NOMO-1 treated with dmso at 0.1 percent for 144 hours (cell line): ENCODE results near the gene DDX28.
"Not testable (repeated sequence)": the region's sequence is repeated elsewhere in the genome, so short reads cannot be mapped to it uniquely, and the experiment has no call there.

Source experiments
- DNase-seq: peaks from one replicate; lab custom pipeline; 2025; ENCODE audit not compliant: unreplicated experiment; lab: John Stamatoyannopoulos, UW

Gene DDX28

GRCh38 chr16:67995423-67995822 lies 27.6 kb downstream of the DDX28 start:
- peak; percentile 36 for DNase-seq

GRCh38 chr16:67994040-67994408 lies 29.0 kb downstream of the DDX28 start:
- DNase-seq, result not testable (repeated sequence)

DNA sequence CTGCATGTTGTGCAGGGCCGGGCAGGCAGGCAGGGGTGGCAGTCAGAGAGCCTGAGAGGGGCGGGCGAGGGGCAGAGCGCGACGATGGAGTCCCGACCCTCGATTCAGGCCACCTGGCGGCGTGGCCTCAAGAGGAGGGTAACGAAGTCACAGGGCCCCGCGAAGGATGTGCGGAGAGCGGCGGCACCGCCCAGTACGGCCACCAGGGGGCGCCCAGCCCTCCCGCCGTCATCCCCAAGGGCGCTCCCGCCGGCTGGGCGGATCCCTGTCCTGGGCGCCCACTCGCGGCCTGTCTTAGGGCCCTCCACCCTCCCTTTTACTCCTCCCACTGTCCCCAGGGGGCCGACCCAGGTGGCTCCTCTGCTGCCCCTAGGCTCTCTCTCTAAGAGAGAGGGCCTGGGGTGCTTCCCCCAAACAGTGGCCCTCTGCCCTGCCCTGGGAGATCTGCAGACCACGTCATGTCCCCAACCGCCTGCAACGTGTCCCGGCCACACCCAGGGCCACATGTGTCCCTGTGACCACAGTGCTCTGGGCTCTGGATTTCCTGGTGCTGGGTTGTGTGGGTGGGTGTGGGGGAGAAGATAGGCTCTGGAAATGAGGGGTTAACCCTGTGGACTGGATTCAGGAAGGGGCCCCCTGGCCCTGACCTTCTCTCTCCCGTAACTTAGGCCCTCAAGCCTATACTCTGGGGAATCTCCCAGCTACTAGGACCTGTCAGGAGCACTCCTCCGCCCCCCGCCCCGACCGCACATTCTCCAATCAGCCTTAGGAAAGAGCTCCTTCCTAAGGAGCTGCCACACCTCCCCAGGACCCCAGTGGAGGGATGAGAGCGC lies 29.6 kb downstream of the DDX28 start:
- DNase-seq, result peak; percentile 74

DNA sequence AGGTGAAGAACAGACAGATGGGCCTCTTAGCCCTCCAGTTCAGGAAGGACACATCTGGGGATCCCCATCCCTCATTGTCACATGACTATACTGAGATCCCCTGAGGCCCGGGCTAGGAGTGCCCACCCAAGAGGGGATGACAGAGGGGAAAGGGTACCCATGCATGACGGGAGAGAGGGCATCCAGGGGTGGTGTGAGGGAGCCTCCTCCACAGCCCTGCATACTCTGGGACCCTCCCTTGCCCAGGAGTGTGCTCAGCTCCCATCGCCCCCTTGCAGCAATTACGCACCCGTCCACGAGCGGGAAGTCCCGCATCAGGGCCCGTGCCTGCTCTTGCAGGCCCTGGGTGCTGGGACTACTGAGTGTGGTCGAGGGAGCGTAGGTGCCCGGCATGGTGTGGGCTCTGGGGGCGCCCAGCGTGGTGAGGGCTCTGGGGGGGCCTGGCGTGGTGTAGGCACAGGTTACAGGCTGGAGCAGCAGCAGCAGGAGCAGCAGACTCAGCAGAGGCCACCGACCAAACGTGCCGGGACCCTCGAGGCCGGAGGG lies 30.3 kb downstream of the DDX28 start:
- no peak for DNase-seq

DNA sequence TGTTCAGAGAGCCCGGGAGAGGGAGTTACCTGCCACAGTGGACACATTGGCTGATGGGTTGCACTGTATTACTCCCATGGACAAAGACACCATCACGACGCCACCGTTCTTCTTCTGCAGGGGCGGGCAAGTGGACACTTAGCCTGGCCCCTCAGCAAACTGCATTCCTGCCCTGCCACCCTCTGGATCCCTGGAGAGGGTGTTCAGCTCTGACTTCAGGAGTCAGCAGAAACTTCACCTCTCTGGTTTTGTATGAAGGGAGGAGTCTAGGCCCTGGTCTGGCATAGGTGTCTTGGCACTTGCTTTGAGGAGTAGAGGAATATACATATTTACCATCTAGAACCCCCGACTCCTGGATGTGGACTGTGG lies 33.0 kb downstream of the DDX28 start:
- DNase-seq, result no peak

DNA sequence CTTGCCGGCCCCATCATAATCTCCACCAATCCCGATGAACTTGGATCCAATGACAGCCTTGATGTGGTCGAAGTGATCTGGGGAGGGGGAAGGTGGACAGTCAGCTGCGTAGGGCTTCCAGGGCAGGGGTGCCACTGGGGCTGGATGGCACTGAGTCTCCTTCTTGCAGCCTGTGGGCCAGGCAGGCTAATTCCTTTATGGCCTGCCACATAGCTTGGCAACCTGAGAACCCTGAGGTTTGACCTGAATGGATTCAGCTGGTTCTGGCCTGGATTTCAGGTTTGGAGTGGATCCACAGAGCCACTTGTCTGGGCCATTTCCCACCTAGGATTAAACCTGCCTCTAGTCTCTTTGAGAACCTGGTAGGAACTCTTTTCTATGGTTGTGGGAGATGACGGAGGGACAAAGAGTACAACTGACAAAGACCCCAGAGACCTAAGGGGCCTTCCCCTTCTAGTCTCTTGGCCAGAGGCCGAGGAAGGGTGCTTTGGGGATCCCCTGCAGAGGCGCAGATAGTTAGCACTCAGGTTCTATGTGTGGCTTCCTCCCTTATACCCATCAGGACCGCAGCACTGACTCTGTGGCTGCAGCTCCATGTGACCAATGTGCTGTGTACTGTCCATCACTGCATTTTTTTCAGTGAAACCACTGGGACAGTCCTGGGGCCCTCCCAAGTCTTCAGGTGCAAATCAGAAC lies 33.6 kb downstream of the DDX28 start:
- DNase-seq, result no peak

DNA sequence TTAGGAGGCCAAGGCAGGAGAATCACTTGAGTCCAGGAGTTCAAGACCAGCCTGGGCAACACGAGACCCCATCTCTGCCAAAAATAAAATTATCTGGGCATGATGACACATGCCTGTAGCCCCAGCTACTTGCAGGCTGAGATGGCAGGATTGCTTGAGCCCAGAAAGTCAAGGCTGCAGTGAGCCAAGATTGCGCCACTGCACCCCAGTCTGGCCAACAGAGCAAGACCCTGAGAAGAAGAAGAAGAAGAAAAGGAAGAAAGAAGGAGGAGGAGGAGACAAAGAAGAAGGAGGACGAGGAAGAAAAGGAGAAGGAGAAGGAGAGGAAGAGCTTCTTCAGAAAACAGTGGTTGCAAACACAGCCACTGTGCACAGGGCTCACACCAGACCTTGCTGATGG lies 34.4 kb downstream of the DDX28 start:
- no peak for DNase-seq

GRCh38 chr16:67987460-67988160 lies 35.4 kb downstream of the DDX28 start:
- DNase-seq, result no peak

DNA sequence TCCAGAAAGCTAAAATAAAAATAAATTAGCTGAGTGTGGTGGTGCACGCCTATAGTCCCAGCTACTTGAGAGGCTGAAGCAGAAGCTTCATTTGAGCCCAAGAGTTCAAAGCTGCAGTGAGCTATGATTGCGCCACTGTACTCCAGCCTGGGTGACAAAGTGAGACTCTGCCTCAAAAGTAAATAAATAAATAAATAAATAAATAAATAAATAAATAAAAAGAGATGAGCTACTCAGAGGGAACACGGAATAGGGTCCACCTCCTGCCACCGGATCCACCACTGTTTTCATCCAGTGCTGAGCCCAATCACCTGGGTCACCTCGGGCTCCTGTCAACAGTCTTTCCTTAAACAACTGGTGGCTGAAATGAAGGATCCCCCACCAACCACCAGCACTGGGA lies 36.1 kb downstream of the DDX28 start:
- no peak for DNase-seq

DNA sequence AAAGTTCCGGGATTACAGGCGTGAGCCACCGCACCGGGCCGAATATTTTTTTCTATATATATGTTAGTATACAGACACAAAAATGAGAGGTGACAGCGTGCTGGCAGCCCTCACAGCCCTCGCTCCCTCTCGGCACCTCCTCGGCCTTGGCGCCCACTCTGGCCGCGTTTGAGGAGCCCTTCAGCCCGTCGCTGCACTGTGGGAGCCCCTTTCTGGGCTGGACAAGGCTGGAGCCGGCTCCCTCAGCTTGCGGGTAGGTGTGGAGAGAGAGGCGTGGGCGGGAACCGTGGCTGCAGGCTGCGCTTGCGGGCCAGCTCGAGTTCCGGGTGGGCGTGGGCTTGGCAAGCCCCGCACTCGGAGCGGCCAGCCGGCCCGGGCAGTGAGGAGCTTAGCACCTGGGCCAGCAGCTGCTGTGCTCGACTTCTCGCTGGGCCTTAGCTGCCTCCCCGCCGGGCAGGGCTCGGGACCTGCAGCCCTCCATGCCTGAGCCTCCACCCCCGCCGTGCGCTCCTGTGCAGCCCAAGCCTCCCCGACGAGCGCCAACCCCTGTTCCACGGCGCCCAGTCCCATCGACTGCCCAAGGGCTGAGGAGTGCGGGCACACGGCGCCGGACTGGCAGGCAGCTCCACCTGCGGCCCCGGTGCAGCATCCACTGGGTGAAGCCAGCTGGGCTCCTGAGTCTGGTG lies 40.9 kb downstream of the DDX28 start:
- DNase-seq, result no peak

DNA sequence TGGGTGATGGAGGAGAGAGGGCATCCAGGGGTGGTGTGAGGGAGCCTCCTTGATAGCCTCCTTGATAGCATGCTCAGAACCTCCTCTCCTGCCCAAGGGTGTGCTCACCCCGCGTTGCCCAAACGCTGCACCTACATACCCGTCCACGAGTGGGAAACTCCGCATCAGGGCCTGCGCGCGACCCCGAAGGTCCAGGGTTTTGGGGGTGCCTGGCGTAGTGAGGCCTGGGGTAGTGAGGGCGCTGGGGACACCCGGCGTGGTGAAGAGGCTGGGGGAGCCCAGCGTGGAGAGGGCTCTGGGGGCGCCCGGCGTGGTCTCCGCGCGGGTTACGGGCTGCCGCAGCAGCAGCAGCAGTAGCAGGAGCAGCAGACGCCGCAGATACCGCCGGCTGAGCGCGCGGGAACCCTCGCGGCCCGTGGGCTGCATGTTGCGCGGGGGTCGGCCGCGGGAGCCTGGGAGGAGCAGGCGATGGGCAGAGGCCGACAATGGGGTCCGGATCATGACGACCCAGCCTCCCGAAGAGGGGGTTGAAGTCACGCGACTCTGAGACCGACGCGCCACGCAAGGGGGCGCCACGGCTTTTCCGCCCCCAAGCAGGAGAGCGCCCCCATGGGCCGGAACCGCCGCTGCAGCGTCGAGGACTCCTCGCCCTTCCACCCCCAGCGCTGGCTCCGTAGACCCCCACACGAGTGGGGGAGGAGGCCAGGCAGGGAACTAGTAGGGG lies 42.9 kb downstream of the DDX28 start, which contains the start of gene DPEP3:
Gene DPEP3, minus strand, starts transcription at position 545 of the 724 bp plus-strand sequence. Its CDS starts 119 bp downstream, at position 426.
- DNase-seq, result peak; percentile 28

GRCh38 chr16:67977469-67978227 lies 45.4 kb downstream of the DDX28 start:
- no peak for DNase-seq

DNA sequence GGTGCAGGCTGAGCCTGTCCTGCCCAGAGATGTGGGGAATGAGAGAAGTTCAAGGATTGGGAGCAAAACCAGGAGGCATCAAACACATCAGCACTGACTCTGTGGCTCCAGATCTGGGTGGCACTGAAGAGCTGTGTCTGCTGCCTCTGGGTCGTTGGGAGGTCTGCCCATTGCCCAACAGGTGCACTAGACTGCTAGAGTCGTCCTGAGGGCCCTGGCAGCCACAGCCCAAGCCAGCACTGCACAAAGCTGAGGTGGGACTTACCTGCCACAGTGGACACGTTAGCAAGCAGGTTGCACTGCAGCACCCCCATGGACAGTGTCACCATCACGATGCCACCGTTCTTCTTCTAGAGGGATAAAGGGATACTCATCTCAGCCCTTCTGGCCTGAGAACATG lies 46.0 kb downstream of the DDX28 start:
- DNase-seq, result no peak

DNA sequence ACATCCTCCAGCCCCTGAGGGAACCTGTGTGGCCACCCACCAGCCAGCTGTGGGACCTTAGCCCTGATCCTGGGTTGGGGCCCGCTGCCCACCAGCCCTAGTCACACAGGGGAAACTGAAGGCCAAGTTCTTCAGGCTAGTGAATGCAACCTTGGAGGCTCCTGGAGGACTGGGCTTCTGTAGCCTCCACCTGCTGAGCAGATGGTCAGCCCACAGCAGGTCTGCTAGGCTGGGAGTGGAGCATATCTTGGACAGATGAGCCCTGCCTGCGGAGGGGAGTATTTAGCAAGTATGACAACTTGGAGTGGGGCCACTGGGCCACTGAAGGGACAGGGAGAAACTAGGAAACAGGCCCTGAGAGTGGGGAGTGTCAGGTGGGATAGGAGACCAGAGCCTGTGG lies 46.8 kb downstream of the DDX28 start:
- DNase-seq, result no peak

- DNase-seq, result no peak
Observed at GRCh38 chr16:67975321-67976105, 47.5 kb downstream of the DDX28 start.

DNA sequence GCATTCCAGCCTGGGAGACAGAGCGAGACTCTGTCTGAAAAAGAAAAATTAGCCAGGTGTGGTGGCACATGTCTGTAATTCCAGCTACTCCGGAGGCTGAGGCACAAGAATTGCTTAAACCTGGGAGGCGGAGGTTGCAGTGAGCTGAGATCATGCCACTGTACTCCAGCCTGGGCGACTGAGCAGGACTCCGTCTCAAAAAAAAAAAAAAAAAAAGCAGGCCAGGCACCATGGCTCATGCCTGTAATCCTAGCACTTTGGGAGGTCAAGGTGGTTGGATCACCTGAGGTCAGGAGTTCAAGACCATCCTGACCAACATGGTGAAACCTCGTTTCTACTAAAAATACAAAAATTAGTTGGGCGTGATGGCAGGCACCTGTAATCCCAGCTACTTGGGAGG lies 50.7 kb downstream of the DDX28 start:
- not testable (repeated sequence) for DNase-seq

GRCh38 chr16:67971111-67971510 lies 51.9 kb downstream of the DDX28 start:
- DNase-seq, result no peak
